GM18867 (cell line): ENCODE measurements around the gene MPZL3.
"Not testable (repeated sequence)": the region's sequence is repeated elsewhere in the genome, so short reads cannot be mapped to it uniquely, and the experiment has no call there.

Experiments
- ATAC-seq: cut with Tn5 transposase; IDR thresholded peaks from one replicate; pipeline ENCODE4 v1.9.1; 2021; ENCODE audit warnings: mild to moderate bottlenecking, moderate library complexity; ENCODE audit not compliant: unreplicated experiment

The MPZL3 gene

GRCh38 chr11:118213781-118214180 lies 38.4 kb downstream of the MPZL3 start:
- ATAC-seq, result no peak

- no peak for ATAC-seq
These were observed 39.0 kb downstream of the MPZL3 start for GRCh38 chr11:118213201-118213600.

- ATAC-seq, result no peak
These were observed 39.4 kb downstream of the MPZL3 start for GRCh38 chr11:118212781-118213191.

GRCh38 chr11:118212131-118212725 lies 39.9 kb downstream of the MPZL3 start:
- no peak for ATAC-seq

GRCh38 chr11:118211006-118211405 lies 41.2 kb downstream of the MPZL3 start:
- no peak for ATAC-seq

- no peak for ATAC-seq
These were observed 41.8 kb downstream of the MPZL3 start for GRCh38 chr11:118210323-118210722.

- ATAC-seq, result no peak
These were observed 43.1 kb downstream of the MPZL3 start for GRCh38 chr11:118209033-118209432.

GRCh38 chr11:118207079-118207478 lies 45.1 kb downstream of the MPZL3 start:
- ATAC-seq, result no peak

GRCh38 chr11:118206391-118207031 lies 45.7 kb downstream of the MPZL3 start:
- no peak for ATAC-seq

- ATAC-seq, result no peak
These were observed 46.4 kb downstream of the MPZL3 start for GRCh38 chr11:118205606-118206378.

- ATAC-seq, result no peak
These were observed 49.4 kb downstream of the MPZL3 start for GRCh38 chr11:118202599-118203422.

- ATAC-seq, result no peak
These were observed 50.2 kb downstream of the MPZL3 start for GRCh38 chr11:118201966-118202365.

GRCh38 chr11:118200901-118201680 lies 51.1 kb downstream of the MPZL3 start:
- ATAC-seq, result no peak

GRCh38 chr11:118200497-118200896 lies 51.7 kb downstream of the MPZL3 start:
- ATAC-seq, result no peak

GRCh38 chr11:118199135-118199534 lies 53.0 kb downstream of the MPZL3 start:
- no peak for ATAC-seq

- no peak for ATAC-seq
These were observed 53.8 kb downstream of the MPZL3 start for GRCh38 chr11:118198370-118198769.

GRCh38 chr11:118194835-118195627 lies 57.1 kb downstream of the MPZL3 start:
- no peak for ATAC-seq

GRCh38 chr11:118193910-118194566 lies 58.1 kb downstream of the MPZL3 start:
- no peak for ATAC-seq

GRCh38 chr11:118192817-118193216 lies 59.3 kb downstream of the MPZL3 start:
- not testable (repeated sequence) for ATAC-seq
